CD4-positive, alpha-beta T cell treated with Interferon alpha-2 for 1 hour (primary cell): ENCODE measurements around the gene RFX4.
"Not testable (repeated sequence)": the region's sequence is repeated elsewhere in the genome, so short reads cannot be mapped to it uniquely, and the experiment has no call there.

Source experiments
- DNase-seq, 2 donors: peaks; one replicate each; pipeline ENCODE4 v3.0.0-alpha.2; 2020 to 2022

Gene RFX4

GRCh38 chr12:106594447-106594846, 11.6 kb downstream of the RFX4 start:
- DNase-seq, result no peak

DNA sequence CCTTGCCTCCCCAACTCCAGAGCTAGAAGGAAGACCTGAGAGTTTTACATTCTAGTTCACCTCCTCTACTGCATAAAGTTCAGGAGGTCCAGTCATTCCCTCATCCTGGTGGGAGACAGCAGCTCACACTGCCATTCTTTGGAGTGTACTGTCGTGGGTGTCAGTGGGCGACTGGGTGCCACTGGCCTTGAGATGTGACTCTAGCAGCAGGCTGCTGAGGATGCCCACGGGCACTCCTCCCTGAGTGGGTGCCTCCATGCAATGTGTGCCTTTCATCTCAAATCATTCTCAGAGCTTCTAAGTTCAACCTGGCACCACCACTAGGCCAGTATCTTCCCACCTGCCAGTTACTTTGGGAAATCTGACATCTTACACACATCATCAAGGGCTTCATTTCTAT, 12.5 kb downstream of the RFX4 start:
- no peak for DNase-seq

GRCh38 chr12:106598003-106598402, 15.2 kb downstream of the RFX4 start:
- no peak for DNase-seq

DNA sequence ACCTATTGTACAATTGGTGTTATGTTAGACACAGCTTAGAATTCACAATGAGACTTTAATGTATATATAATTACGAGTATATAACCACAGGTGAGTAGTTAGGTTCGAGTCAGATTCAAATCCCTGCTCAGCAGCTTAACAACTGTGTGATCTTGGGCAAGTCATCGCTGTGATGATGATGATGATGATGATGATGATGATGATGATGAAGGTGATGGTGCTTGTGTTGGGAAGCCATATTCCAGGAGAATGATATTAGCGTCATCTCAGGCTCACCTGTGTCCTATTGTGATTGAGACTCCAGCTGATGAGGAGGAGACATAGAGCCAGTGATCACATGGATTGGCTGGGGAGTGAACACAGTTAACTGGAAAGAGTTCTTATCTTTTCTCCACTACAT, 16.5 kb downstream of the RFX4 start:
- no peak for DNase-seq

DNA sequence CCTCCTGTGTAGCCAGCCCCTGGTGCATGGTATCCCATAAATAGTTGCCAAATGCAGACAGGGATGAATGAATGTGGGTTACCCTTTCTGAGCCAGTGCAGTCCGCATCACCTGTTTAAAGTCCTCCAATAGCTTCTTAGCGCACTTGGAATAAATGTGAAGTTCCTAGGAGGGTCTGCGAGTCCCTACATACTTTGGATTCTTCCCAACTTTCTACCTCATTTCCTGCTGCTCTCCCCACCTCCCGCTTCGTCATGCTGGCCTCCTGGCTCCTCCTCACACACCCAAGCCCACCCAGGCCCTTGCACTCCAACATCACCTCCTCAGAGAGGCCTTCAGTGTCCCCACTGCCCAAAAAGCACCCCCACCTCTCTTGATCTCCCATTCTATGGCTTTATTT, 17.7 kb downstream of the RFX4 start:
- no peak for DNase-seq

- no peak for DNase-seq
Measured at GRCh38 chr12:106601031-106601430, 18.2 kb downstream of the RFX4 start.

DNA sequence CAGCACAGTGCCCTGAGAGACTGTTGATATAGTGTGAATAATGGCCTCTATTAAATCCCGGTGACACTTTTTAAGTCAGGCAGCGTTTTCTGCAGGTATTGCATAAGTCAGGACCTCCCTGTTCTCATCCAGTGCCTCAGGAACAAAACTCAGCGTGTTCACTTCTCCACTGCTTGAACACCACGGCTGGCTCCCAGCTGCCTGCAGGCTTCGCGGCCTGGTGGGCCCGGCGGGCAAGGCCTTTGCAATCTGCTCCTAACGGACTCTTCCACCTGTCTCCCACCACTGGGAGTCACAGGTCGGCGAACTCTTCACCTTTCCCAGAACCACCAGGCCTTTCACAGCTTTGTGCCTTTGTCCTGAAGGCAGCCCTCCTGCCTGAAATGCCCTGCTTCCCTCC, 18.7 kb downstream of the RFX4 start:
- DNase-seq, result no peak

GRCh38 chr12:106602076-106602475, 19.3 kb downstream of the RFX4 start:
- no peak for DNase-seq

- no peak for DNase-seq
Measured at GRCh38 chr12:106605254-106605653, 22.4 kb downstream of the RFX4 start.

GRCh38 chr12:106620588-106620987, 37.8 kb downstream of the RFX4 start:
- not testable (repeated sequence) for DNase-seq

GRCh38 chr12:106625976-106626375, 43.2 kb downstream of the RFX4 start:
- DNase-seq, result no peak

DNA sequence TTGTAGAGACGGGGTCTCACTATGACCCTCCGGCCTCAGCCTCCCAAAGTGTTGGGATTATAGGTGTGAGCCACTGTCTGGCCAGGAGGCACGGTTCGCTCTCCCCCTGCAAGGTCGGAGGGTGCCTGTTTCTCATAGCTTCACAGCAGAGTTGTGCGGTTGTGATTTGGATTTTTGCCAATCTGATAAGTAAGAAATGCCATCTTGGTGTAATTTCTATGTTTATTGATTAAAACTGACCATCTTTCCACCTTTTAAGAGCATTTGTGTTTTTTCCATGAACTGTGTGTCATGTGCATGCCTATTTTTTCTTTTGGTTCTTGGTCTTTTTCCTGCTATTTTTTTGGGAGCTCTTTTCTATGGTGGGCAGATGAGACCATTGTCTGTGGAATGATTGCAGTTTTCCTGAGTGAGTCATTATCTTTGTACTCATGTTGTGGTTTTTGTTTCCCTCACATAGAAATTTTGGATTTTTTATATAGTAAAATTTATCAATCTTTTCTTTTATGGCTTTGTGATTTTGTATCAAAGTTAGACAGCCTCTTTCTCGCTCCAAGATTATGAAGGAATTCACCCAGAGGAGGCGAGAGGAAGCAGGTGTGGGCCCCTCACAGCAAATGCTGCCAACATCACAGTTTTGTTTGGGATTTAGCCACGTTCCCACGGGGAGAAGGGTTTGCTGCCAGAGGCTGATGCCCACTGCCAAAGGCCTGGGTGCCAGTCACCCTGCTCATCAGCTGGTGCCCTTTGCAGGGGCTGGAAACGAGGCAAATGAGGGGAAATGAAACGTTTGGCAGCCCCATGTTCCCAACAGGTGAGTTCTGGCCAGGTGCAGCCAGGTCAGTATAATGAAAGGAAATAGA, 47.2 kb downstream of the RFX4 start:
- no peak for DNase-seq

GRCh38 chr12:106631150-106631549, 48.3 kb downstream of the RFX4 start:
- DNase-seq, result no peak

DNA sequence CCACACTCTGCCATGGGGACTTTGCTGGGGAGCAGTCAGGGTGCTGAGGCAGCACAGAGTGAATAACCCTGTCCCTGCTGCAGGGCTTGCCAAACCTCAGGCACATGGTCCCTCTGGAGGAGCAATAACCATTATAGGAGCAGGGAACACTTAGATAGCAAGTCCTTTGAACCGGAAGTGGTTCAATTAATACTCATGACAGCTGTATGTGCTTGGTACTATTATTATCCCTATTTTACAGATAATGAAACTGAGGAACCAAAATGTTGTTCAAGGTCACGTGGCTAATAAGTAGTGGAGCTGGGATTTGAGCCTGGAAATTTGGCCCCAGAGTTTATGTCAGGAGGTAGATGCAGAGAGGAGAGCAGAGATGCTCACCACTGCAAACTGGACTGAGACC, 49.0 kb downstream of the RFX4 start:
- DNase-seq, result no peak

GRCh38 chr12:106632797-106633450, 50.1 kb downstream of the RFX4 start:
- no peak for DNase-seq

- DNase-seq, result no peak
Measured at GRCh38 chr12:106633451-106633823, 50.6 kb downstream of the RFX4 start.

DNA sequence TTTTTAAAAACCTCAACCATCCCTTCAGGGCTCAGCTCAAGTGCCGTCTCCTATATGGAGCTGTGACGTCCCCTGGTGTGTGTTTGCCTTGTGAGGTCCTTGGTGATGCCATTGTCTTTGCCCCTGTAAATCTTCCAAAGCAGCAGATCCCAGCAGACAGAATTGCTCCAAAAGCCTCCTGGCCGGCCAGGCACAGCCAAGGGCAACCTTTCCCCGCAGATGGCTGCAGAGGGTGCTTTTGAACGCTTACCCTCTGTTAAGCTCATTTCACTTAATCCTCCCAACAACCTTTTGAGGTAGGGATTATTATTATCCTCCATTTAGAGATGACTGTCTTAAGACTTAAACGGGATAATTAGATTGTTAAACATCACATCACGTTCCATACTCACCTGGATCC, 51.4 kb downstream of the RFX4 start:
- no peak for DNase-seq

GRCh38 chr12:106643000-106643399, 60.2 kb downstream of the RFX4 start:
- DNase-seq, result no peak

GRCh38 chr12:106644335-106645073, 61.7 kb downstream of the RFX4 start:
- DNase-seq, result no peak

- no peak for DNase-seq
Measured at GRCh38 chr12:106645074-106645421, 62.2 kb downstream of the RFX4 start.

DNA sequence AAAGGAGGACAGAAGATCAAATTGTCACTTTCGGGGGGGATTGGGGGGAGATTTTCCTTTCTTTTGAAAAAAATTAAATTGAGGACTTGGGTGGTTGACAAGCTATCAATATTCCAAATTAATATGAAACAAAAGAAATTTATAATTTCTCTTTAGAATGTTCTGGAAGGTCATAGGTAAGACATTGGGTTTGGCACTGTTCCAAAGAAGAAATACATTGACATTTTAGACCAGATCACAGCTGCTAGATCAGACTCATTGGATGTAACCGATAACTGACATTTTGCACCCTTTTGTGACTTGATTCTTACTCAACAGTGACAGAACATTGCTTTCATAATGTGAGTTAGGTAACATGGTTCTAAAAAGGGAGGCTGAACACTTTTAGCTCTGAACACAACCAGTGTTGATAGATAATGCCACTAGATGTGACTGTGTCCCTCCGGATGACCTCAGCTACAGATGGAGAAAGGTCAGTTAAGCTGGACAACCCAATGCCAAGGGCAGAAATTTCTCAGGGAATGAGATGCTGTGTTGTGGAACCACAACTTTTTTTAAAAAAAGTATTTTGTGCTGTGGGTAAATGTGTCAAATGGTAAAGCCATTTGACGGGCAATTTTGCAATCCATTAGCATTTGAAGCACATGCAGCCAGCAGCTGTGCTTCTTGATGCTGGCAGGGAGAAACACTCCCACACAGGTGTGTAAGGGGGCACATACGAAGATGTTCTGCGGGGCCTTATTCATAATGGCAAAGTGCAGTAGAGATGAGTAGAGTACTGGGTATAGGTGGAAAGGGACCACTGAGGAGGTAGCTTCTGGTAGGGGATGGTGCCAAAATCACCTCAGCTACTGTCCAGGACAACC, 62.9 kb downstream of the RFX4 start:
- no peak for DNase-seq

DNA sequence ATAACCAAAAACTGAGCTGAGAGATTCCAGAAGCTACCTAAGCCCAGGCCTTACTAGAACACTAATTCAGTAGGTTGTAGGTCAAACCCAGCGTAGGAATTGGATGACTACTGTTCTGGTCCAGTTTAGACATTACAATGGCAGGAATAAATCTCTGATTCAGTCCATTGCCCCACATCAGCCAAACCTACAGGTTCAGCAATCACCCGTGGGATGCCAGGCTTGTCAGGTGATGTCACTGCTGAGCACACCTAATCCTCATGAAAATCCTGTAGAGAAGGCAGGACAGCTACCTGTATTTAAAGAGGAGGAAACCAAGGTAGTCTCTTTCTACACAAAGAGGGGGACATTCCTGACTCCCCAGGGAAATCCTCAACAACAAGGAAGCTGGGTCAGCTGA, 63.7 kb downstream of the RFX4 start:
- no peak for DNase-seq
